ENCODE data around the gene BRAF.
A peak's percentile ranks its signal among the peaks of the same experiment; 100 is the strongest.
"Not testable (repeated sequence)": the region's sequence is repeated elsewhere in the genome, so short reads cannot be mapped to it uniquely, and the experiment has no call there.

BRAF gene

GRCh38 chr7:140702774-140703173, 222.0 kb downstream of the BRAF start:
- DNase-seq: no peak

GRCh38 chr7:140698477-140698876, 226.3 kb downstream of the BRAF start:
- no peak for DNase-seq

GRCh38 chr7:140697447-140698143, 227.1 kb downstream of the BRAF start:
- DNase-seq: no peak

- peak; percentile 81 for DNase-seq
Observed at GRCh38 chr7:140696680-140697446, 227.9 kb downstream of the BRAF start, which contains the start of gene NDUFB2. NDUFB2 (plus strand) TSS chr7:140696708; CDS start chr7:140696745, 37 bp downstream.

DNA sequence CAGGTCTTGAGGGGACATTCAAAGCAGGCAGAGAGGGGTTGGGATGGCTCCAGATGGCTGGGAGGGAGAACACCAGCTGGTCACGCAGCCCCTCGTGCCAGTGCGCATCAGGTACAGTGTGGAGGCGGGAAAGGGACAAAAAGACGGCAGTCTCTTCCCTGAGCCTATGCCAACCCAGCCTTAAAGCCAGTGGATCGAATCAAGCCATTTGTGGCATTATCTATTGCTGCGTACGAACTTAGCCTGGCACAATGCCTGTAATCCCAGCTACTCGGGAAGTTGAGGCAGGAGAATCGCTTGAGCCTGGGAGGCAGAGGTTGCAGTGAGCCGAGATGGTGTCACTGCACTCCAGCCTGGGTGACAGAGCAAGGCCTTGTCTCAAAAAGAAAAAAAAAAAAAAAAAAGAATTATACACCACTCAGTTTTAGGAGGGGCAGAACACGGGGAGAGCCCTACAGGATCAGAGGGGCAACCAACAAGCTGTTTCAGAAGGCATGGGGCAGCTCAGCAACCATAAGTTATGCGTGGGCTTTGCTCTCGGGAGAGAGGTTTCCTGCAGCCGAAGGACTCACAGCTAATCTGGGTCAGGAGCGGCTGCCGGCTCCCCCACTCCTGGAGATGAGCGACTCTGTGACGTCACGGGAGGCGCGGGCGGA, 228.6 kb downstream of the BRAF start:
- peak; percentile 97 for DNase-seq

GRCh38 chr7:140695381-140695780, 229.3 kb downstream of the BRAF start:
- no peak for DNase-seq

DNA sequence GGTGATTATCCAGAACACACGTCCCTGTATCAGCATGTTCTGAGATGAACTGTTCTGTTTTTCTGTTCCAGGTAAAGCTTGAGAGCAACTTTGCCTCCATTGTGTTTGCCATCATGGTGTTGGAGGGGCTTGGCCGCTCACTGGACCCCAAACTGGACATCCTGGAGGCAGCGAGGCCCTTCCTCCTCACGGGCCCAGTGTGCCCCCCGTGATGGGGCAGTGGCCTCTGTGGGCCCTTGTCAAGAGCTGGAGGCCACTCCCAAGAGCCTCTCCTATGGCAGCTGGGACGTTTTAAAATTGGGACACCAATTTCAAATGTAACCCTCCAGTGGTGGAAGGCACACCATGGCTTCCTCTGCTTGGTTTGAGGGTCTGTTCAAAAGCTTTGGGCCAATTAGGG, 230.1 kb downstream of the BRAF start:
- no peak for DNase-seq

GRCh38 chr7:140693849-140694248, 230.9 kb downstream of the BRAF start:
- DNase-seq: not testable (repeated sequence)

DNA sequence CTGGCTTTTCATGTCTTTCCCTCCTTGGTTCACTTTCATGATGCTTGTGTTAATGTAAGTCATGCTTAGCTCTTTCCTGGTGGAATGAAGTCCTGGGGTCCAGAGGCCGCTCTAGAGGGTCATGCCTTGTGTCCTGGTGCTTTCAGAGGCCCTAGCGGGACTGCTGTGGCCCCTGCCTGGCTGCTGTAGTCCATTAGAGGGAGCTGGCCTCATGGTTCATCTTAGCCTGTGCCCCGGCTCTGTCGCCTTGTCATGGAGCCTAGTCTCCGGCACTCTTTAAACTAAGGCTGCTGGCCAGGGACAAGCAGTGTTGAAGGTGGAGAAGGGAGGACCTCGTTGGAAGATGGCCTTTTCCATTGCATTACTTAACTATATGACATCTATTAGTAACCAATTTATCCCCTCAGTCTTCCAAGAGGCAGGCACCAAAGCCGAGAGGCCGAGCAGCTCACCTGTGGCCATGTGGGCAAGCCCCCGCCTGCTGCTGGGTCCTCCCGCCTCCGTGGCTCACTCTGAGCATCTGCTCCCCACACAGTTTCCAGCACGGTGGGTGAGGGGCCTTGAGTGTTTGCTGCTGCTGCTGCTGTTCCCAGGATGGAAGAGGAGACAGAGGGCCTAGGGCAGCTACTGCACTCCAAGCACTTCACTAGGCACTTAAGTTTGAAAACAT, 233.2 kb downstream of the BRAF start:
- no peak for DNase-seq

DNA sequence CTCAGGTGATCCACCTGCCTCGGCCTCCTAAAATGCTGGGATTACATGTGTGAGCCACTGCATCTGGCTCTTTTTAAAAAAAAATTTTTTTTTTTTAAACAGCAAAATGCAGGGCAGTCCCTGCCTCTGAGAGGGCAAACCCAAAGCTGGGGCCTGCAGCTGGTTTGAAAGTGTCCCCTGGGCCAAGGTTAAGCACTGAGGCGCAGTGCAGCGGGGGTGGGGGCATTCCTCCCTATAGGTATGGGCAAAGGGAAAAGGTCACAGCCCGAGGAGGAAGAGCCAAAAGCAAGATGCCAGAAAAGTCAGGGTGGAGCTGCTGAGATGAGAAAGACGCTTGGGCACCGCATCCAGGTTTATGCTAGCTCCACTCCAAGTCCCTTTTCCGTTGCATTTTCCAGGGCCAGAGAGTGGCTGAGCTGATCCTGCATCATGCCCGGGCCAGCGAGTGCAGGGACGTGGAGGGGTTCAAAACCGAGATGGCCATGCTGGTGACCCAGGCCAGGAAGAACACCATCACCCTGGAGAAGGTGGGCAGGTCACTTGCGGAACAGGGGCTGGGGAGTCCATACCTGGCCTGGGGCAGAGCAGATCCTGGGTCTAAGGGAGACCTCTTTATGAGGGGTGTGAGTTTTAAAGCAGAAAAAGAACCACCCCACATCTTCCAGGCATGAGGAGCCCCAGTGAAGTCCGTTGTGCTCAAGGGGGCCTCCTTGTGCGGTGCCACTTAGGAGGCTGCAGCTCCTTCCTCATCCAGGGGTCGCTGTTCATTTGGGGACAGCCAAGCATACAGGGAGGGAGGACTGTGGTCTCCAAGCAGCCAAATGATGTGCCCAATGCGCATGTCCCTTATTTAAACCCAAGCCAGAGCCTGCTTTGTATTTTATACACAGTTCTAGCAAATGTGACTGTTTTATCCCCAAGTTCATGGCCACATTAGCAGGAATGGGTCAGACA, 235.3 kb downstream of the BRAF start:
- DNase-seq: no peak

DNA sequence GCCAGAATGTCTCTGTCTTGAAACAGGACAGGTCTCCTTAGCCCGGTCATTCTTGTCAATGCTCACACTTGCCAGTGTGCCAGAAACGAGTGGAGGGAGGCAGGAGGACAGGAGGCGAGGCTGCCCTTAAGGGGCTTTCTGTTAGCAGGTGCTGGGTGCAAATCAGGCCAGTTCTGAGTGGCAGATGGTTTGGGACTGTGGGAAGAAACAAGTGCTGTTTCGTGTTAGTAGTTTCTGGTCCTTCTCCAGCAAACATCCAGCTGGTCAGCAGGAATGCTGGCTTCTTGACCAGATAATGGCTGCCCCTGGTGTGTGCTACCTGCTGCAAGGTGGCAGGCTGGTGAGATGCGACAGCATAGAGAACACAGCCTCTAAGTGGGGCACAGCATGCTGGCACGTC, 236.4 kb downstream of the BRAF start:
- no peak for DNase-seq

- DNase-seq: no peak
Observed at GRCh38 chr7:140686921-140687320, 237.8 kb downstream of the BRAF start.

DNA sequence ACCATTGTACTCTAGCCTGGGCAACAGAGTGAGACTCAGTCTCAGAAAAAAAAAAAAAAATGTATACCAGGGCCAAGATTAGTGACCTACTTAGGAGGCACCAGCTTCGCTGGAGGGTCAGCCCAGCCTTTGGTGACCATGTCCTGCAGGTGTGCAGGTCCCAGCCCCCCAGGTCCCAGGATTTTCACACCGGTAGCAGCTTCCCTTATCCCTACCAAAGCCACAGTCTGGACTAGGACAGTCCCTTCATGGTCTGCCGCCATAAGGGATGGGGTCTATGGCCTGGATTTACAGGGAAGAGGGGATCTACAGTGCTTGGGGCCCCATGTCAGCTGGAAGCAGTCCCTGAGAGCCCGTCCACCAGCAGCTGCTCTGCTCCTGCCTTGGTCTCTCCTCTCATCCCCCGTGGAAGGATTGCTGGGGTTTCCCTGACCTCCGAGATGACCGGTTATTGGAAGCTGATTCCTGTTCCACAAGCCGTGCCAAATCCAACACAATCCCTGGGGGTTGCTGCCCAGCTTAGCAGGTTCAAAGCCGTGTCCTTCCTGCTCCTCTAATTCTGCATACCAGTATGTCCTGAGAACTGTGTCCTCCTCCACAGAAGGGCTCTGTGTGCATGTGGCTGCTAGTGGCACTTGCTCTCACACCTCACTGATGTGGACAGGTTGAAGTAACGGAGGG, 239.2 kb downstream of the BRAF start:
- DNase-seq: no peak

DNA sequence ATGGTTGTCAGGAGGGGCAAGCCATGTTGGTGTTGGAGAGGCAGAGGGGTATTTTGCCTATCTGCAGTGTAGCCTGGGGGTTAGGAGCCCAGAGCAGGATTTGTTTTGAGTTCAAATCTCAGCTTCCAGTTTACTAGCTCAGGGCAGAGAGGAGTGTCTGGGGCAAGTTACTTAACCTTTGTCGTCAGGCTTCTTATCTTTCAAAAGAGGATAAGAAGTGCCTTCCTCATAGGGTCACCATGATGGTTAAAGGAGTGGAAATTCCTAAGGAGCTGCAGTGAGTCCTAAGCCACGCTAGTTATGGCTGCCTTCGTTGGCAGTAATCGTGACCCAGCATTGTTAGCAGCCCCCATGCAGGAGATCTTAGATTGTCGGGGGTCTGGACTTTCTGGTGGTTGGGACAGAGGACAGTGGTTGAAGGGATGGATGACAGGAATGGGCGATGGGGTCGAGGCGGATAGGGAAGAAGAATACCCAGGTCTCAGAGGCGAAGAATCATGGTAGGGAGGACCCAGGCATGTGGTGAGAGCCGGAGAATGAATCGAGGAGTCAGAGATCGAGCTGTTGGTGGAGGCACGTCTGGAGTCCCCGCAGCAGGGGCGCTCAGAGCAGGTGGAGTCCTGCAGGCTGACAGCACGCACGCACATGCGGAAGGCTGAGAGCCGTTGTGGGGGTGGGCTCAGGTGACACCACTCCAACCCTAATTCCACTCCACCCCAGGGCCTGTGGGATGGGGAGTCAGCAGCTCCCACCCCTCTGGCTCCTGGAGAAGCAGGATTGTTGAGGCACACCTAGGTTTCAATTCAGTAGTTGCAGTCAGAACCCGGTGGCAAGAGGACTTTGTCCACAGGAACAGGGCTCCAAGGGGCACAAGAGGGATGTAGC, 240.4 kb downstream of the BRAF start:
- DNase-seq: no peak

DNA sequence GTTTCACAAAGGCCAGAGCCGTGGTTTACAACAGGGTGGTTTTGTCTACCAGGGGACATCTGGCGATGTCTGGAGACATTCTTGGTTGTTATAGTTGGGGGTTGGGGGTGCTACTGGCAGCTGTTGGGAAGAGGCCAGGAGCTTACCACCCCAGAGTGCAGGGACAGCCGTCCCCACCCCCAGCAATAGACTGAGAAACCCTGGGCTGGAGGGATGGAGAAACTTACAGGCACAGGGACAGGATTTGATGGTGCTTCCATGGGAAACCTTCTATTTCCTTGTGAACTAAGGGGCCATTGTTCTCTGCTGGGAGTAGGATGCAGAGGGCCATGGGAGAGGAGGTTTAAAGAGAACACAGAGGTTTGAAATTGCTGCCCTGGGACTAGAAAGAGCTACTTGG, 241.1 kb downstream of the BRAF start:
- no peak for DNase-seq

DNA sequence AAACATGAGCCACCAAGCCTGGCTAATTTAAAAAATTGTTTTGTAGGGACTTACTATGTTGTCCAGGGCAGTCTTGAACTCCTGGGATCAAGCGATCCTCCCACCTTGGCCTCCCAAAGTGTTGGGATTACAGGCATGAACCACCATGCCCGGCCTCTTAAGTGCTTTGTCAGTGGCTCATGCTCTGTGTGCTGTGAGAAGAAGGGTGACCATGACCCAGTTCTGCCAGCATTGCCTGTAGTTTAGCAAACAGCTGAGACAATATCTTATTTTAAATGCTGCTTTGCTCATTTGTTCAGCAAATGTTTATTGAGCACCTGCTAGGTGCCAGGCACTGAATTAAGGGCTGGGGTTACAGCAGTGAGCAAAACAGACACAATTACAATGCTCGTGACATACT, 243.0 kb downstream of the BRAF start:
- DNase-seq: no peak

DNA sequence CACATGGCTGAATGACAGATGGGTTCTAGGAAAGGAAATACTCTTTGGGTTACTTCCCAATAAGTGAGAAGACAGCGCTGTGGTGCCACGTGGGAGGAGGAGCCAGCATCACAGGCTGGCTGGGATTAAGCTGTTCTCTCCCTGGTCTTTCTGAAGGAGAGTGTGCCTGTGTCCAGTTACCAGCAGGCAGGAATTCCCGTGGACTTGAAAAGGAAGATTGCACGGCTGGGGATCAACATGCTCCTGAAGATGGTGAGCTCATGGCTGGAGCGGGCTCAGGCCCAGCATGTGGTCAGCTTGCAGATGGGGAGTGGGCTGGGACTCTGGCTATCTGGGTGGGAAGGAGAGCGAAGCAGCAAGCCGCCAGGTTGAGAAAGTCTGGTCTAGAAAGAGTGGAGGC, 243.8 kb downstream of the BRAF start:
- DNase-seq: no peak

- no peak for DNase-seq
Observed at GRCh38 chr7:140679186-140679585, 245.5 kb downstream of the BRAF start.

- no peak for DNase-seq
Observed at GRCh38 chr7:140678816-140679130, 246.0 kb downstream of the BRAF start.

DNA sequence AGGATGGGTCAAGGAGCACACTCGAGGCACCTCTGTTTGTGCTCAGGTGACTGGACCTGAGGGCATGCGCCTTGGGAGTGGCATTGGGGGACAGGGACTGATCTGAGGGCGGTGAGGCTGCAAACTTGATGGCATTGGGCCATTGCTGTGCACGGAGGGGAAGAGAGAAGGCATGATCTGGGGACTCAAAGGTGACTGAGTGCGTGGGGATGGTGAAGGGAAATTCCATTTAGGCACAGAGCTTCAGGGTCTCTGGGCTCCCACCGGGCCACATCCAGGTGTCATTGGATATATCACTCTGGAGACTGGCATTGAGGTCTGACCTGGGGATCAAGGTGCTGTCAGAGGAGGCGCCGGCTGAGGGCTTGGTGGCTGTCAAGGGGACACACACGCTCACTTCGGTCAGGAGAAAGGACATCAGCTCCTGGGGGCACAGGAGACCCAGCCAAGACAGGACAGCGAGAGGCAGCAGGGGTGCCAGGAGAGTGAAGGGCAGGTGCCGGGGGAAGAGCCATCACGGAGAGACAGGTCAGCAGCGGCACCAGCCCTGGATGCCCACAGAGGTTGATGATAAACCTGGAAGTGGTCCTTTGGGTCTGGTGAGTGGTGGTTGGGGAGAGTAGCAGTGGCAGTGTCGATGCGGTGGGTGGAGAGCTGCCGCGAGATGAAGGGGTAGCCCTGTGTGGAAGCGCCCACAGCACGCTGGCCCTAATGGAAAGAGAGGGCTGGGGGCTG, 246.5 kb downstream of the BRAF start:
- DNase-seq: no peak

Measured in stimulated activated CD4-positive, alpha-beta T cell treated with anti-CD3 and anti-CD28 coated beads, Interleukin-15, amount 100 ng/mL, for 24 hours (primary cell).